Ascending aorta (tissue), 2 donors: ENCODE measurements around the gene M1AP. TPM values are rescaled to one million over a fixed set of nuclear protein-coding genes. Genes with fewer than 3 reads are reported as not detected.

ENCODE experiments used
- DNase-seq, 2 donors: peaks; one replicate each; pipeline ENCODE4 v3.0.0-alpha.2; 2019; ENCODE audit warnings: low spot score in 2 of 2
- H3K27ac ChIP-seq, 2 donors: fragments of 200-600 bp; sonication (generic); one replicate each; pipeline ENCODE4 v1.5.1; 2016 to 2017; ENCODE audit warnings: mild to moderate bottlenecking in 1 of 2
- H3K27me3 ChIP-seq: fragments of 200-600 bp; sonication (generic); one replicate; pipeline ENCODE4 v1.5.1; 2017
- H3K36me3 ChIP-seq, 2 donors: fragments of 200-600 bp; sonication (generic); one replicate each; pipeline ENCODE4 v1.5.1; 2016
- H3K4me1 ChIP-seq, 2 donors: fragments of 200-600 bp; sonication (generic); one replicate each; pipeline ENCODE4 v1.5.1; 2016 to 2017; ENCODE audit warnings: mild to moderate bottlenecking in 1 of 2
- H3K4me3 ChIP-seq, 2 donors: fragments of 200-600 bp; sonication (generic); one replicate each; pipeline ENCODE4 v1.5.1; 2016 to 2017; ENCODE audit warnings: mild to moderate bottlenecking in 1 of 2
- H3K9me3 ChIP-seq, 2 donors: fragments of 200-600 bp; sonication (generic); one replicate each; pipeline ENCODE4 v1.5.1; 2016
- intact Hi-C: fragments of 100-400 bp; cut with DNase I; formaldehyde crosslinking; loops from one replicate; pipeline ENCODE4 v1.15.1; 2023
- total RNA-seq: library from RNA; depleted of rRNA; stranded (reverse); fragments of >200 nt; gene quantifications from one replicate; pipeline ENCODE4 v1.1.0, GENCODE V29; 2016
- TF ChIP-seq, protein P1 (sequence below), 3 experiments: fragments of 200-600 bp in 2 of 3; fragments of 450-650 bp in 1 of 3; sonication (generic) in 2 of 3; IDR thresholded peaks; one replicate each; pipeline ENCODE4 v1.5.1; 2016 to 2019; ENCODE audit warnings: antibody characterized with exemption in 3 of 3, mild to moderate bottlenecking in 1 of 3, moderate library complexity in 1 of 3

M1AP gene
- total RNA-seq, 1 donor from 2014 or later = not detected

DNA sequence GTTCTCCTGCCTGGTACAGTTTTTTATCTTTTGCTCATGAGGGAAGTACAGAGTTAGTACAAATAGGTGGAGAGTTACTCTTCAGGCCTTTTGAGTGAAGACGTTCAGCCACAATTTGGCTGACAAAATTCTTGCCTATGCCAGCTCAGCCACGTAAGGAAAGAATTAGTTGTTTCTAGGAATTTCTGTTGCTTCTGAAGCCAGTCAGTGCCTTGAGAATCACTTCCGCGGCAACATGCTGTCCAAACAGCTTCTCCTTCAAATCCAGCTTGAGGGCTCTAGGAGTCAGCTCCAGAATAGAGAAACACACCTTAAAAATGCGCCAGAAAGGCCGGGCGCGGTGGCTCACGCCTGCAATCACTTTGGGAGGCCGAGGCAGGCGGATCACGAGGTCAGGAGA lies 27.5 kb downstream of the M1AP start:
- H3K27ac ChIP-seq = no peak overlapping the region
- H3K4me1 ChIP-seq = no peaks in the 10 kb centered on the region
- H3K4me3 ChIP-seq = no peak overlapping the region
- TF ChIP-seq, protein P1, sequence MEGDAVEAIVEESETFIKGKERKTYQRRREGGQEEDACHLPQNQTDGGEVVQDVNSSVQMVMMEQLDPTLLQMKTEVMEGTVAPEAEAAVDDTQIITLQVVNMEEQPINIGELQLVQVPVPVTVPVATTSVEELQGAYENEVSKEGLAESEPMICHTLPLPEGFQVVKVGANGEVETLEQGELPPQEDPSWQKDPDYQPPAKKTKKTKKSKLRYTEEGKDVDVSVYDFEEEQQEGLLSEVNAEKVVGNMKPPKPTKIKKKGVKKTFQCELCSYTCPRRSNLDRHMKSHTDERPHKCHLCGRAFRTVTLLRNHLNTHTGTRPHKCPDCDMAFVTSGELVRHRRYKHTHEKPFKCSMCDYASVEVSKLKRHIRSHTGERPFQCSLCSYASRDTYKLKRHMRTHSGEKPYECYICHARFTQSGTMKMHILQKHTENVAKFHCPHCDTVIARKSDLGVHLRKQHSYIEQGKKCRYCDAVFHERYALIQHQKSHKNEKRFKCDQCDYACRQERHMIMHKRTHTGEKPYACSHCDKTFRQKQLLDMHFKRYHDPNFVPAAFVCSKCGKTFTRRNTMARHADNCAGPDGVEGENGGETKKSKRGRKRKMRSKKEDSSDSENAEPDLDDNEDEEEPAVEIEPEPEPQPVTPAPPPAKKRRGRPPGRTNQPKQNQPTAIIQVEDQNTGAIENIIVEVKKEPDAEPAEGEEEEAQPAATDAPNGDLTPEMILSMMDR (IDR thresholded peaks at IDR 0.05) = no peak
- H3K27me3 ChIP-seq = no peaks in the 10 kb centered on the region
- DNase-seq = no peak
- intact Hi-C loops = no loop called here
- H3K36me3 ChIP-seq = no peaks in the 10 kb centered on the region
- H3K9me3 ChIP-seq = no peaks in the 10 kb centered on the region

DNA sequence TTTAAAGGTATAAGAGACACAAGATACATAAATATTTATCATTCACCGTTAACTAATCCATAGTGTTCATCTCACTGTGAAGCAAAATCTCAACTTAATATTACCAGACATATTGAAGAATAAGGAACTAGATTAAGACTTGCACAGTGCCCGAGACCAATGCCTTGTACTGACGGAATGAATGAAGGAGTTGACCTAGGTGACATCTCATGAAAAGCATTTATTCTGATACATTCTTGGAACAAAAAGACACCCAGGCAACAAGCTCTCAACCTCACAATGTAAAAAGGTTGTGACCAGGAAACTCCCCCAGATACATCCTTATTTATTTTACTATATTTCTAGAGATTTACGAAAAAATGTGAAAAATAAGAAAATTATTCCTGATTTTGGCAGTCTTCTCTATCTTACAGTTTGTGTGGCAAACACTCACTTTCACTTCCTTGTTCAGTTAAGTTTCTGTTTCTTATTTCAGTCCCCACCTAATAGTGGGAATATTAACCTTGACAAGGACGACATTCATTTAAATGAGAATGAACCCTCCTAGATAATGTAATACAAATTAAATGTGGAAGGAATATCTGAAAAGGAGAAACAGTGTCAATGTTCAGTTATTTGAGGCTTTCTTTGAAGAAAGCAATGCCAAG lies 28.4 kb downstream of the M1AP start:
- Histone ChIP-seq H3K4me3 (no peak overlapping the region), H3K27ac (no peak overlapping the region), H3K36me3 (no peaks in the 10 kb centered on the region), H3K9me3 (no peaks in the 10 kb centered on the region), H3K4me1 (no peaks in the 10 kb centered on the region), H3K27me3 (no peaks in the 10 kb centered on the region)
- intact Hi-C loops = no loop called here
- TF ChIP-seq, protein P1 (IDR thresholded peaks at IDR 0.05) = no peak
- DNase-seq = no peak

DNA sequence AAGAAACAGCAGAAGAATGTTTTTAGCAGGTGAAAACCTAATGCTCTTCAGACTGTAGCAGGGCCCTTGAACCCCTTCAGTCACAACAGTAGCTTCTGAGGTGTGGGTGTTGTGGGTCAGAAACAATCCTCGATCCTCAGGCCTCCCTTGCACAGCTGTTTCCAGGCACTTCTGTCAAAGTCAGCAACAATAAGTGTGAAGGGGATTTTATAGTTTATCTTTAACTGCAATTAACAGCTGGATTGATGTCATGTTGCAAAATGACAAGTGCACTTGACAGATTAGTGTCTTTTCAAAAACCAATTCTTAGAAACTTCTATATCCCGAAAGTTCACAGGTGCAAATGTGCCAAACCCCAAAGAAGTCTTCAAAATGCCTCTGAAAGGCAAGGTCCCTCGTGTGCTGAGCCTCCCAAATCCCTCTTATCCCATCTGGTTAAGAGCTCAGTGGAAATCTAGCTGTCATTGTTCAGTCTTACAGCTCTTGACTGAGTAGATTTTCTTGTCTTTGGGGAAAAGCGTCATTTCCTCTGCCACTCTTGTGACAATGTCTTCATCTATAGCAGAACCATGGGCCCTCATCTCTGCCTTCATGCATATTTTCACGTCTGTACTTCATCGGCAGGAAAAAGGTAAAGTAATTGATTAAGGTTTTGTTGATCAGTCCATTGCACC lies 29.6 kb downstream of the M1AP start:
- H3K9me3 ChIP-seq = no peaks in the 10 kb centered on the region
- no peak for DNase-seq
- no peak overlapping the region for H3K4me3 ChIP-seq
- no peaks in the 10 kb centered on the region for H3K36me3 ChIP-seq
- no peak overlapping the region for H3K27ac ChIP-seq
- no peaks in the 10 kb centered on the region for H3K4me1 ChIP-seq
- TF ChIP-seq, protein P1 (IDR thresholded peaks at IDR 0.05) = no peak
- intact Hi-C loops = no loop called here
- H3K27me3 ChIP-seq = no peaks in the 10 kb centered on the region

DNA sequence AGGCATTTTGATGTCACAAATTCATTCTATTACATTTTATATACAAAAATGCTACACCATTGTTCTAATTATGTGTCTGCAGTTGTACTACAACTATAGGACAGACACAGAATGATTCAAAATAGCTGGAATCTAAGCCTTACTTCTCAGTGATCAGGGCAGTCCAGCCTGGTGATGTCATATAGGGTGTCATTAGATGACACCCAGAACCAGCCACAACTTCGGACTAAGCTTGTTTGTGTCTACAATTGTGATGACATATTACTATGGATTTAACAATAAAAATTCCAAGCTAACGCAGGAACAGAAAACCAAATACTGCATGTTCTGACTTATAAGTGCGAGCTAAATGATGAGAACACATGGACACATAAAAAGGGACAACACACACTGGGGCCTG lies 31.0 kb downstream of the M1AP start:
- Histone ChIP-seq H3K27me3 (no peaks in the 10 kb centered on the region), H3K9me3 (no peaks in the 10 kb centered on the region), H3K4me3 (no peak overlapping the region), H3K36me3 (no peaks in the 10 kb centered on the region), H3K4me1 (no peaks in the 10 kb centered on the region), H3K27ac (no peak overlapping the region)
- no peak for DNase-seq
- intact Hi-C loops = no loop called here
- TF ChIP-seq, protein P1 (IDR thresholded peaks at IDR 0.05) = no peak

DNA sequence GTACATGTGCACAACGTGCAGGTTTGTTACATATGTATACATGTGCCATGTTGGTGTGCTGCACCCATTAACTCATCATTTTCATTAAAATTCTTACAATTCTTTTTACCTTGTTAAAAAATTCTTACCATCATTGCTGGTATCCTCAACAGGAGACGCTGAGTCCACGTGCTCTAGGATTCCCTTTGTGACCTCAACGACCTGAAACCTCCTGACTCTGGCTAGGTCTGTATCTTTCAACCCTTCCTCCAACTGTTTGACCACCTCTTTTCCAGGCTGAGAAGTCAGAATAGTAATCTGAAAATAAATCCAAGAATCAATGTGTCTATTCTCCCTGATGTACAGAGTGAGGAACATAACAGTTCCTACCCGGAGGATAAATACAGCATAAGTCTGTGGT lies 41.2 kb downstream of the M1AP start:
- intact Hi-C loops = no loop called here

More for the DNA sequence above, 41.2 kb downstream of the M1AP start:
- Histone ChIP-seq H3K9me3 (no peaks in the 10 kb centered on the region), H3K4me1 (no peaks in the 10 kb centered on the region), H3K27me3 (no peaks in the 10 kb centered on the region), H3K36me3 (no peaks in the 10 kb centered on the region), H3K27ac (no peak overlapping the region), H3K4me3 (no peak overlapping the region)
- TF ChIP-seq, protein P1 (IDR thresholded peaks at IDR 0.05) = no peak
- DNase-seq = no peak
